Cerebellar nuclear complex (tissue), 1 donor: ENCODE measurements around the gene GALNT9.

Experiments
- DNase-seq, 2 experiments: peaks; one replicate each; lab custom pipeline; 2025; lab: John Stamatoyannopoulos, UW

Gene GALNT9

DNA sequence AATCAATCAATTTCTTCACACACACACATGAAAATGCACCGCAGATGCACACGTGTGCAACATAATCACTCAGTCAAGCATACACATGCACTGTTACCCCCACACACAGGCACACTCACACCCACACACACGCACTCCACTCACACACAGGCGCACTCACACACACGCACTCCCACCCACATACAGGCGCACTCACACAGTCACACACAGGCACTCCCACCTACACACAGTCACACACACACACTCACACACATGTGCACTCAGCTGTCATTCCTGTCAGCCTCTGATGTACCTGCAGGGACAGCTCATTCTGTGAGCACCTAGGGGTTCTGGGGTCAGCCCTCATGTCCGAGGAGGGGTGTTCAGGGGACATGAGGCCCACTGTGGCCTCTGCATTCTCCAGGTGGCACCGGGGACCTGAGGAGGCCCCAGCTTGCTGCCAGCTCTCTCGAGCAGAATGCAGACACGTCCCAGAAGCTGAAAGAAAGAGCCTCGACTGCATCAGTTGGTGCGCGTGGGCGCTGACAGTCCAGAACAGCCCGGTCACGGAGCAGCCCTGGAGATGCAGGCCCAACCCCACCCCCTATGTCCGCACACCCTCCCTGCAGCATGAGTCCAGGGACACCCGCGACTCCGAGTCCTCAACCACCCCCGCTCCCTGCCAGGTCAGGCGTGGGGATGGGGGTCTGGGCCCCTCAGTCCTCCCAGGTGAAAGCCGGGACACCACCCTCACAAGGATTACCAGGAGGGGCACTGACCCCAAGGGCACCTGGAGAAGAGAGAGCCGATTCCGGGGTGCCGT lies 115.8 kb downstream of the GALNT9 start:
- no peak for DNase-seq

DNA sequence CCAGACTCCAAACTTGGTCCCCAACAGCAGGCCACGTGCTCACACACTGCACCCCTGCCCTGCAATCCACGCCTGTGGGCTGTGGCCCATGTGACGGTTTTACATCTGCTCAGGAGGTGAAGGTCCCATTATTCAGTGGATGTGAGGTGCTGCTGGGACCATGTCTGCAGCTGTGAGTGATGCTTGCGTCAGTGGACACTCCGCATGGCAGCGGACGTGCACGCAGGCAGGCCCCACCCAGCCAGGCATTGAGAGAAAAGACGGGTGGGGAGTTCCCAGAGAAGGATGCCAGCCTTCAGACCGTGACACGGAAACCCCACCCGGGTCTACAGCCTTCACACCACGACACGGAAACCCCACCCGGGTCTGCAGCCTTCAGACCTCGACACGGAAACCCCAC lies 117.6 kb downstream of the GALNT9 start:
- DNase-seq: no peak

DNA sequence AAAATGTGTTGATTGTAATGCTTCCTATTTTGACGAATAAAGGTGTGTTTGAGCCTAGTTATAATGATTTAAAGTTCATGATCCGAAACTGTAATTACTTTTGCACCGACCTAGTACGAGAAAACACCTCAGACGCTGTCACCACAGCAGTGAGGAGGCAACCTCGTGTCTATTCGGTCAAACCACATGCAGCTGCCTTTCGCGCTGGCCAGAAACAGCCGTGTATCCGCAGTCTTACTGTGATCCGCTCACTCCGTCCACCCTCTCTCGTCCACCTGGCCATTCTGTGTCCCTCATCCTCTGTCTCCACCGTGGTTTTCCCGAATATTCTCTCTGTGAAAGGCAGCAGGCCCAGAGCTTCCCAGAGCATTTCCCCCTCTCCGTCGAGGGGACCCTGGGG lies 118.1 kb downstream of the GALNT9 start:
- no peak for DNase-seq

DNA sequence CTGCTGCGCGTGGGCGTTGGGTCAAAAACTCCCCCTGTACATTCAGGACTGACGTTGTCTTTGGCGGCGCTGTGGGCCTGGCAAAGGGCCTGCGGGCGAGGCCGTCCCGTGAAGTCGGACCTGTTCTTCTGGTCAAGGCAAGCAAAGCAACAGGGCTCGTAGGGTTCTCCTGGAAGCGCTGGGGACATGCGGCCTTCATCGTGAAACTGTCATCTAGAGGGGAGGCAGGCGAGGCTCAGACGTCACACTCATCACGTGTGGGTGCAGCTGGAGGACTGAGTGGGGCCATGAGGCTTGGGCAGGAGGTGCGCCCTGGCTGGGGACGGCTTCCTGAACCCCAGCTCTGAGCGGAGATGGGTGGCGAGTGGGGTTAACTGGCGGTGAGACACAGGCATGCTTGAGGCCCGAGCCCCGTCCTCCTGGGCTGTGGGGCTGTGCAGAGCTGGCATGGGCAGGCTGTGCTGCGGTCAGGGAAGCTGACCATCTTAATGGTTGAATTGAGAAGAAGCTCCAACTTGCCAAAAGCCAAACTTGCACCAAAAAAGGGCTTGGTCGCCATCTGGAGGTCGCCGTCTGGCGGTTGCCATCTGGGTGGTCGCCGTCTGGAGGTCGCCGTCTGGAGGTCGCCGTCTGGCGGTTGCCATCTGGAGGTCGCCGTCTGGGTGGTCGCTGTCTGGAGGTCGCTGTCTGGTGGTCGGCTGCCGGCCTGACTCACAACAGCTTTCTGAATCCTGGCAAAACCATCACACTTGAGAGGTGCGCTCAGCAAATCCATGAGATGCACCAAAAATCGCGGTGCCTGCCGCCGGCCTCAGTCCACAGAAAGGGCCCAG lies 119.0 kb downstream of the GALNT9 start:
- DNase-seq: no peak

DNA sequence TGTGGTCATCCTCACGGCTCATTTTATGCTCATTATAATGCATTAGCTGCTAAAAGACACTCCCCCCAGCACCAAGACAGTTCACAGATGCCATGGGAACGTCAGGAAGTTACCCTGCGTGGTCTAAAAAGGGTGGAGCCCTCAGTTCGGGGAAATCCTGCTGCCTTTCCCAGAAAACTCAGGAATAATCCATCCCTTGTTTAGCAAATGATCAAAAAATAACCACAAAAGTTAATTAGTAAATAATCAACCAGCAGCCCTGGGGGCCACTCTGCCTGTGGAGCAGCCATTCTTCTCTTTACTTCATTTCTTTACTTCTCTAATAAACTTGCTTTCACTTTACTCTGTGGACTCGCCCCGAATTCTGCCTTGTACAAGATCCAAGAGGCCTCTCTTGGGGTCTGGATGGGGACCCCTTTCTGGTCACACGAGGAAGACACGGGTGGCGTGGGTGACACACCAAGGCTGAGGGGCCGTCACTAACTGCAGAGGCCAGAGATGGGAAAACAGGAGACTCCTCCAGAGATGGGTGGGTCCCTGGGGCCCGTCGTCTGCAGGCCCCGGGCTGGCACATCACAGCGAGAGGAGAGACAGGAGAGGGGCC lies 119.7 kb downstream of the GALNT9 start:
- DNase-seq: no peak

DNA sequence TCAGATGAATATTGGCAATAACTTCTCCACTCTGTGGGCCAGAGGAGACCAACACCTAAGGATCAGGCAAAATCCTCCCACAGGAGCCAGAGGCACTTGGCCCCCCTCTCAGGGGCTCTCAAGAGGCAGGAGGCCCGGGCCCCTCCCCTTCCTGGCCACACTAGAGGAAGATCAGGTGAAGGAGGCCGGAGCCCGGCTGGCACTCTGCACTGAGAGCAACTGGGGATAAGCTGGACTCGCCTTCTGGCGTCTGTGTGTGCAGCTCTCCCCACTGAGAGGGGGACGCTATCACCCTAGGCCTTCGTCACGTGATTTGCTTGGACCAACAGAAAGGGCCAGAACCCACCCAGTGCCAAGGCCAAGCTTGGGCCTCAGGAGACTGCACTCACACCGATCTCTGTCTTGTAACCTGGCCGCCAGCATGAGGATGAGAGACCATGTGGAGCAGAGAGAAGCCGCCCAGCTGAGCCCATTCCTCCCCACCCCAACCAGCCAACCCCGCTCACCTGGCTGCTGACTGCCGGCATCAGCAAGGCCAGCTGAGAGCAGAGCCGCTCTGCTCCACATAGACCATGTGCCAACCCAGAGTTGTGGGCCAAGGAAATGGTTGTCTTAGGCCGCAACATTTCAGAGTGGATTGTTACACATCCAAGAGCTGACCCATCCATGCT lies 121.1 kb downstream of the GALNT9 start:
- no peak for DNase-seq

DNA sequence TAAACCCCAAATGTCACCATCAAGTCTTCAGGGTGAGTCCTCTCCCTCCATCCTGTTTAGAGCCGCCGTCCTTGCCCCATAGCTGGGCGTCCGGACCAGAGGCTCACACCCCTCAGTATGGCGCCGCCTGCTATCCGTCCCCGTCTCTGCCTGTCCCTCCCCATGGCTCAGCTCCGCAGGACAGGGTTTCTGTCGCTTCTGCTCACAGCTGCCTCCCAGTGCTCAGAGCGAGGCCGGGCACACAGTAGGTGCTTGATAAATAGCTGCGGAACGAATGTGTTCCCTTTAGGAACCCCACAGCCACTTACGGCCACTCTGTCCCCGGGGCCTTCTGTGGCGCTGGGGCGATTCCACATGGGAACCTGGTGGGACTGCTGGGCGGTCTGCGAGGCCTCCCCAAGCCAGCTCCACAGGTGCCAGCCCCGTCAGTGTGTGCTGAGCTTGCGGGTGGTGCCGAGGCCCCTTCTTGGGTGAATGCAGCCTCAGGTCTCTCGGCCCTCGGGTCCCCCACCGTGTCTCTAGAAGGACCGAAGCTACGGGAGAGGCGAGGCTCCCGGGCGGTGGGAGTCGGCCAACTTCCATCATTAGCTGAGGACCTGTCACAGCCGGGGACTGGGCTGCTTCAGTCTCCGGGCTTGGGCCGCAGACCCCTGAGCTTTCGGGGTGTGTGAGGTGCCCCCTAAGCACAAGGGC lies 122.2 kb downstream of the GALNT9 start:
- no peak for DNase-seq

DNA sequence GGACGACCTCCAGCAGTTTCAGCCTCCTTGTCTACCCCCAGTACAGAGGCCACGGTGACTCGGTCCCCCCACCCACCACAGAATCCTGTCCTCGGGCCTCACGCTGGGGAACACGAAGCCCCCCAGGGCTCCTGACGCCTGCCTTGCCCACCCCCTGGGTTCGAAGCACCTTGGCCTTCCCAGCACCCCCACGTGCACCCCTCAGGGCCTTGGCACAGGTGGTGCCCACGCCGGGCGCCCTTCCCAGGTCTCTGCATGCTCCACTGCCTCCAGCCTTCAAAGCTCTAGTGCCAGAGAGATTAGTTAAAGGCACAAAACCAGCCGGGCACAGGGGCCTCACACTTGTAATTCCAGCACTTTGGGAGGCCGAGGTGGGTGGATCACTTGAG lies 123.3 kb downstream of the GALNT9 start:
- DNase-seq: no peak

DNA sequence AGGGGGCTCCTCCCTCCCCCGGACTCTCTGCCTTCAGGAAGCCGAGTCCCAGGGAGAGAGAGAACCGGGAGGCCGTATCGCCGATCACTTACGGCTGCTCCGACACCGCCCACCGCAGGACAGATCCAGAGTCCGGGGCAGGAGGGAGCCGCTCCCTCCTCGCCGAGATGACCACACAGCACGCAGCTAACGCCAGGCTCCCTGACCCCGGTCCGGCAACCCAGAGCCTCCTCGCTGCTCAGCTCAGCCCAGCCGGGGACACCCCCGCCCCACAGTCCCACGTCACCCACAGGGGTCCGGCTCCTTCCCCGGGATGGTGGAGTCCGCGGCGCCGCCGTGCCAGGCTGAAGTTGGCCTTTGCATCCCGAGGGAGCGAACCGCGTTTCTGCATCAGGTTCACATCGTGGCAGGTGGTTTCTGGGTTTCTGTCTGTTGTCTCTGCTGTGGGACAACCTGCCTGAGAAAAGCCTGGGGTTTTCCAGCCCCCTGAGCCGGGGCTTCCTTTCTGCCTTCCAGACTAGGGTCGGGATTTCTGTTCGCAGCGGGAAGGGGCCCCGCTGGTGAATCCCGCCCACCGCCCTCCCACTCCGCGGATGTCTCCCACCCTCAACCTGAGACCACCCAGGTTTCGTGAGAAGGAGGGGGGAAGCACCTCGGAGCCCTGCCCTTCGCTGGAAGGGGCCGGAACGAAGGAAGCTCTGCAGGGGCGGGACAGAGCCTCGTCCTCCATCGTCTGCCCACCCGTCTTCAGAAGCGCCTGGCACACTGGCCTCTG lies 123.9 kb downstream of the GALNT9 start:
- DNase-seq: no peak

DNA sequence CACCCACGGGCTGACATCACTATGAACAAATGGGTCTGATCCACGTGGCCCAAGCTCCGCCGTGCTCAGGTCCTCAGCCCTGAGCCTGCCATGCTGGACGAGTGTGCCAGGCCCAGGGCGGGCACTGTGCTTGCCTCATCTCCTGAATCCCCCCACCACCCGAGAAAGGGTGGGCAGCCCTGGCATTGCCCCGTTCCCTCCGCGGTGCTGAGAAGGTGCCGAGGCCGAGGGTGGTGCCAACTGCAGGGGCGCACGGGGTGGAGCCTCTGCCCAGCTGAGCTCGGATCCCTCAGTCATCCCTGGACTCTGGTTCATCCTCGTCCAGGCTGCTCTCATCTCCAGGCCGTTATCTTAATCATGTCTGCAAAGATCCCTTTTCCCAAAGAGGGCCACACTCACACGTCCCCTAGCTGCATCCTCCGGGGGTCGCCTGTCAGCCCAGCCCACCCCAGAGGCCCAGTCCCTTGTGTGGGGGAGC lies 124.6 kb downstream of the GALNT9 start:
- no peak for DNase-seq

DNA sequence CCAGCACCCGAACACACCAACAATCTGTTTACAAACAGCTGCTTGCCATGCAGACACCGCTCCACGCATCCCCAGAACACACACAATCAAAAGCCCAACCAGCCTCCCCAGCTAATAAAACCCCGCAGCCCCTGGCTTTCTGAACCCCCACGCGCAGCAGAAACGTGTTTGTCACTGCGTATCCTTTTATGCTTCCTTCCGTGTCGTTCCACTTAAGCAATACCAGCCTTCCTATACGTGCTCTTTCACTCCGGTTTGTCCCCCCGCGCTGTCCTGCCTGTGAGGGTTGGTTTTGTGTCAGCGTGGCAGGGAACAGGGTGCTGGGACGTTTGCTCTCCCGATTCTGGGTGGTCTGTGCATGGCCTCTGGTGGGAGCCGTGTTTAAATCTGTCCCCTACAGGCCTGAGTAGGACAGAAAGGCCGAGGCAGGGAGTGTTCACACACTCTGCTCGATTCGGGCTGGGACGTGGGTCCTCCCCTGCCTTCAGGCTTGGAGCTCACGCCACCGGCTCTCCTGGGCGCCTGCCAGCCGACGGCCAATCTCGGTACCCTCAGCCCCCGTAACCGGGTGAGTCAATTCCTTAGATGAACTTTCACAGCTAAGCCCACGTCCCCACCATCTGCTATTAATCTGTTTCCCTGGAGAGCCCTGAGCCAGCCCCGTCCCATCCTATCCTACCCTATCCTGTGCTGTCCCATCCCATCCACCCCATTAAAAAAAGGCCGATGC lies 125.2 kb downstream of the GALNT9 start:
- DNase-seq: no peak

DNA sequence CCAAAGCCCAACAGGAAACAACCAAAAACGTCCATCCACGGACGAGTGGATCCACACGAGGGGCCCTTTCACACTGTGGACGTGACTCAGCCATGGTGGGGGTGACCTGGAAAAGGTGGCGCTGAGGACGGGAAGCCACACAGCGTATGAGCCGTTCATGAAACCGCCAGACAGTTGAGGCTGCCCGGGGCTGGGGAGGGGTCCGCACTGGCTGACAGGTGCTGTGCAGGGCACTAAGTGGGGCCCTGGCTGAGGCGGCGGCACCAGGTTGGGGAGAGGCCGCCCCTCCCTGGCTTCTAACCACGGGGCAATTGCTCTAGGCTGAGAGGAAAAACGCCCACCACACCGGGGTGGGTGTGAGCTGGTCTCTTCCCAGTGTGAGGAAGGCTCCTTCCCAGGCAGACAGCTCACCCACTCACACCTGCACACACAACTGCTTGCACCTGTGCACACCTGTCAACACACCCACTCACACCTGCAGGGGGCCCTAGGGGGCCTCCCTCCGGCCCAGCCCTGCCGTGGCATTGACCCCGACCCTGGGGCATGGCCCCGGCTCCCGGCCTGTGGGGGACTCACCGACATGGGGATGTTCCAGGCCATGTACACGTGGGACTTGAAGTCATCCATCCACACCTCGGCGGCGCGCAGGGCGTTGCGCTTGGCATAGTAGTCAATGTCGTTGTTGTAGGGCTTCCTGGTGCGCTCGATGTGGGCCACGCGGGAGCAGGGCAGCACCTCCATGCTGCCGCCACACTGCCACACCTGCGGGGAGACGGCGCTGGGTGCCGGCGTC lies 126.3 kb downstream of the GALNT9 start:
- no peak for DNase-seq

DNA sequence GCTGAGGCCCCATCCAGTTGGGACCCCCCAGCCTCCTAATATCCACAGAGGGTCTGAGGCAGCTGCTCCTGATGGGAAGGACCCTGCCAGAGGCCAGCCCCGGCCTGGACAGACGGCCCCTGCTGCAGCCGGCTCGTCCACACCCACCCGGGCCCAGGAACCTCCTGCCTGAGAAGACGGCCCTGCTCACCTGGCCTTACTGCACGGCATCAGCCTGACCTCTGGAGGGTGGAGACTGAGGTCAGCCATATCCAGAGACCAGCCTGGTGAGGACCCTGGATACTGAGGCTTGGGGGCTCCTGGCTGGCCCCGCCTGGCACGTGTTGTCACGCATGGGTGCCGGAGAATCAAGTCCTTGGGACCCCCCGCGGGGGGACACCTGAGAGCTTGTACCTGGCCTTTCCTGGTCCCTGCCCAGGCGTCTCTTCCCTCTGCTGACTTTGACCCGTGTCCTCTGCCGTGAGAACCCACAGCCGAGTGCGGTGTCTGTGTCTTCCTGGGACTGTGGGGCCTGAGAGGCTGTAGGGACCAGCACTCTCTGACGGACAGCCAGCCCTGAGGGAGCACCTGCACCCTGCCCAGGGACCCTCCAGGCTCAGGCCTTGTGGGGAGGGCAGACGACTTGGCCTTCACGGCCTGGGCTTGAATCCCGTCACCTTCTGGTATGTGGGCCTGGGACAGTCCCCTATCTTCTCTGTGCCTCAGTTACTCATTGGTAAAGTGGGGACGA lies 127.8 kb downstream of the GALNT9 start:
- DNase-seq: no peak

DNA sequence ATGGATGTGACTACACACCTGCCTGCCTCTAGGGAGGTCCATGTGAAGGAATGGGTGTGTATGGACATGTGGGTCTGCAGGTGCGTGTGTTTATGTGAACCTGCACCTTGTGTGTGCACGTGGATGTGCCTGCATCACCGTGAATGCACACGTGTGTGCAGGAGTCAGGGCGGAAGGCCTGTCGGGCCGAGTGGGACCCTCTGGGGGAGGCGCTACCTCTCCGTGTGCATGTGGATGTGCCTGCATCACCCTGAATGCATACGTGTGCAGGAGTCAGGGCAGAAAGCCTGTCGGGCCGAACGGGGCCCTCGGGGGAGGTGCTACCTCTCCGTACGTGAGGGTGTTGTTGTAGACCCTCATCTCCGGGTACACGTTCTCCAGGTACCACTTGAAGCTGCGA lies 128.6 kb downstream of the GALNT9 start:
- no peak for DNase-seq

DNA sequence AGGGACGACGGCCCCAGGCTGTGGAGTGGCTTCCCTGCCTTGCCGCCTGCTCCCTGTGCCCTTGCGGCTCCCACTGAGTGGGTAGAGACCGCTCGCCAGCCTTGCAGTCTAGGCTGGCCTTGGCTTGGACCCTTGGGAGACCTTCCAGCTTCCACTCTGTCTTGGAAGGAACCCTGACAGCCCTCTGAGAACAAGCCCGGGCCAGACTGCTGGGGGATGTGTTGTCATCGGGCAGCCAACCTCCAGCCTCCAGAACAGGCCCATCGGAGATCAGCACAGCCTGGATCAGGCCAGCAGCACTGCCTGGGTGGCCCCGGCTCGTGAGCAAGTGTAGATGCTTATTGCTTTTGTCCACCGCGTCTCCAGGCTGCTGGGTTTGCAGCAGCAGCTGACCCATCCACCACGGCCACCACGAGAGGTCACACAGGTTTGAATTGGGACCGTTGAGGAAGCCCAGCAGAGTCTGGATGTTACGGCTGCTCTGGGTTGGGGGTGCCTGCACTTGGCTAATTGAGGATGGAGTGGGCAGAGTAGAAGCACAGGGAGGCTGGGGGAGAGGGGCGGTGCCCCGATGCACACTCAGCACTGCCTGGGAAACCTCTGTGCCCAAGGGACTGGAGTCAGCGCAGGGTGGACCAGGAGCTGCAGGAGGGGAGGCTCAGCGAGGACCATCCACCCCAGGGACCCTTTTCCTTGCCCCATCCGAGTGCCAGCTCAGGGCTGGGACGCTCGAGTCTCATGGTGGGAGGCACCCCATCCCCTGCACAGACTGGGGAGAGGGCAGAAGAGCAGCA lies 129.7 kb downstream of the GALNT9 start:
- no peak for DNase-seq

DNA sequence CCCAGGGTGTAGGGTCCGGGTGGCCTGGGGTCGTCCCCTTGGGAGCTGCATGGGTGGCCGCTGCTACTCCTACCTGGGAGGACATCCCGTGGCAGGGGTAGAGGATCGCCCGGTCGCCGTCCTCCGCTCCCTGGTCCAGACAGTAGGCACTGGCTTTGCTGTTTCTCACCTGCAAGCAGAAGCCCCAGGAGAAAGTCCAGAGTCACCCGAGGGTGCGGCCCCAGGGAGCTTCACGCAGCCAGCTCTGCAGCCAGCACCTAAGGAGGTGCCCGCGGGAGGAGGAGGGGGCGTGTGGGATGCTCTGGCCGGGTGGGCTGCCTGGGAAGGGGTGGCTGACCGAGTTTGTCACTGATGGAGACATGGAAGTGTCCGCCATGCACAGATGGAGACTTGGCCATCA lies 130.3 kb downstream of the GALNT9 start:
- no peak for DNase-seq

DNA sequence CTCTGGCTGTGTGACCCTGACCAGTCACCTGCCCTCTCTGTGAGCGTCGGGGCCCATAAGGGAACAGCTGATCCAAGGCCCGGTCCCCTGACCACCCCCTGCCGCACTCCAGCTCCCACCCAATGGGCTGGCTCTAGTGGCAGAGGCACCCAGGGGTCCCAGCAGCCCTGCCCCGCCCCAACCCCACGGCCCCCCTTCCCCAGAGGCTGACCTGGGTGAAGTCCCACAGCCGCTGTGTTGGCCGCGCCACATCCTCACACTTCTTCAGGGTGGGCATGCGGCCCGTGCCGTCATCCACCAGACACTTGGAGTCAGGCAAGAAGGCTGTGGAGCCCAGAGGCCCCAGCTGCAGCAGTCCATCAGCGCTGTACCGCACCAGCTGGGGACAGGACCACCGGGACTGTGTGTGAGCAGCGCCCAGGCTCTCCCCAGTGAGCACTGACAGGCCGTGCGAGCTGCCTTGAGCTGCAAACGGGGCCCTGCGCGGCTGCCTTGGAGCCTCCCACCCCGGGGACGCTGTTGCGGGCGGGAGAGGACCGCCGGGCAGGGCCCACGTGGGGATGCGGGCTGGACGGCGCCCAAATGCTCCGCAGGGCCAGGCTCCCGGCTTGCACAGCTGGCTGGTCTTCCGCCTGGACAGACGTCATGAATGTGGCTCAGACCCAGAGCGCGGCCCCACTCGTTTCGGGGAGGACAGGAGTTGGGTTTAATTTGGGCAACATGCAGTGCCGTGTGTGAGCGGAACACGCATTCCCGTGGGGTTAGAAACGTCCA lies 131.6 kb downstream of the GALNT9 start:
- no peak for DNase-seq
